ENCODE measurements around the gene ULK4. TPM values are rescaled to one million over a fixed set of nuclear protein-coding genes. Genes with fewer than 3 reads are reported as not detected.
"Not testable (repeated sequence)": the region's sequence is repeated elsewhere in the genome, so short reads cannot be mapped to it uniquely, and the experiment has no call there.

ULK4 gene
- total RNA-seq, 1 donor from 2014 or later = 10.8 TPM

- no peak for DNase-seq
Observed at GRCh38 chr3:41956574-41956973, 5.3 kb downstream of the ULK4 start.

GRCh38 chr3:41955192-41955591 is 6.7 kb downstream of the ULK4 start:
- DNase-seq = no peak

- no peak for DNase-seq
Observed at GRCh38 chr3:41943311-41943843, 18.5 kb downstream of the ULK4 start.

- no peak for DNase-seq
Observed at GRCh38 chr3:41940393-41940792, 21.5 kb downstream of the ULK4 start.

GRCh38 chr3:41936384-41936783 is 25.5 kb downstream of the ULK4 start:
- no peak for DNase-seq

GRCh38 chr3:41933154-41933676 is 28.7 kb downstream of the ULK4 start:
- no peak for DNase-seq

GRCh38 chr3:41932464-41932863 is 29.4 kb downstream of the ULK4 start:
- DNase-seq = no peak

GRCh38 chr3:41920406-41920965 is 41.4 kb downstream of the ULK4 start:
- no peak for DNase-seq

GRCh38 chr3:41915353-41915752 is 46.5 kb downstream of the ULK4 start:
- DNase-seq = no peak

- DNase-seq = no peak
Observed at GRCh38 chr3:41912280-41912679, 49.6 kb downstream of the ULK4 start.

- DNase-seq = no peak
Observed at GRCh38 chr3:41907330-41908073, 54.4 kb downstream of the ULK4 start.

- no peak for DNase-seq
Observed at GRCh38 chr3:41900265-41900664, 61.6 kb downstream of the ULK4 start.

GRCh38 chr3:41898631-41899030 is 63.3 kb downstream of the ULK4 start:
- DNase-seq = no peak

- peak; percentile 7 for DNase-seq
Observed at GRCh38 chr3:41893977-41894376, 67.9 kb downstream of the ULK4 start.

- no peak for DNase-seq
Observed at GRCh38 chr3:41888368-41889076, 73.4 kb downstream of the ULK4 start.

GRCh38 chr3:41882956-41883355 is 78.9 kb downstream of the ULK4 start:
- DNase-seq = no peak

- DNase-seq = peak; percentile 27
Observed at GRCh38 chr3:41881233-41881821, 80.6 kb downstream of the ULK4 start.

GRCh38 chr3:41880387-41880786 is 81.5 kb downstream of the ULK4 start:
- DNase-seq = no peak

GRCh38 chr3:41877741-41878140 is 84.2 kb downstream of the ULK4 start:
- not testable (repeated sequence) for DNase-seq

- DNase-seq = no peak
Observed at GRCh38 chr3:41874022-41874421, 87.9 kb downstream of the ULK4 start.

- DNase-seq = no peak
Observed at GRCh38 chr3:41872157-41872556, 89.7 kb downstream of the ULK4 start.

- no peak for DNase-seq
Observed at GRCh38 chr3:41867533-41867932, 94.4 kb downstream of the ULK4 start.

GRCh38 chr3:41866298-41866697 is 95.6 kb downstream of the ULK4 start:
- DNase-seq = no peak
